ENCODE data around the gene TBC1D24.

The TBC1D24 gene

GRCh38 chr16:2469399-2470233, 5.3 kb upstream of the TBC1D24 start:
- WGBS (ENCODE audit: insufficient coverage, insufficient read length) = no CpG with 5 or more reads among the region's 16 CpGs
- Histone ChIP-seq H3K27me3 (ENCODE audit: control insufficient read depth, insufficient read depth, low read length) (peaks cover 17% of the 10 kb centered on the region), H3K4me3 (ENCODE audit: low read length) (no peak overlapping the region), H3K9me3 (ENCODE audit: control insufficient read depth, insufficient read depth, low read length) (no peaks in the 10 kb centered on the region), H3K4me1 (ENCODE audit: control insufficient read depth, insufficient read depth, low read length) (peaks cover 23% of the 10 kb centered on the region), H3K27ac (ENCODE audit: low read length) (no peak overlapping the region), H3K36me3 (ENCODE audit: control insufficient read depth, insufficient read depth, low read length) (no peaks in the 10 kb centered on the region)
- DNase-seq (ENCODE audit: low read depth, low spot score) = no peak

- peaks cover 17% of the 10 kb centered on the region for H3K27me3 ChIP-seq (ENCODE audit: control insufficient read depth, insufficient read depth, low read length)
- no peak for DNase-seq (ENCODE audit: low read depth, low spot score)
Measured at GRCh38 chr16:2470234-2470601, 4.7 kb upstream of the TBC1D24 start.

GRCh38 chr16:2470603-2471015, 4.3 kb upstream of the TBC1D24 start:
- no peak for DNase-seq (ENCODE audit: low read depth, low spot score)
- Histone ChIP-seq H3K4me3 (ENCODE audit: low read length) (peak overlapping the region; percentile 24; the same call in 1 of the 2 replicates), H3K9me3 (ENCODE audit: control insufficient read depth, insufficient read depth, low read length) (no peaks in the 10 kb centered on the region), H3K27ac (ENCODE audit: low read length) (no peak overlapping the region), H3K36me3 (ENCODE audit: control insufficient read depth, insufficient read depth, low read length) (no peaks in the 10 kb centered on the region), H3K4me1 (ENCODE audit: control insufficient read depth, insufficient read depth, low read length) (peaks cover 23% of the 10 kb centered on the region), H3K27me3 (ENCODE audit: control insufficient read depth, insufficient read depth, low read length) (peaks cover 17% of the 10 kb centered on the region)
- no CpG with 5 or more reads among the region's 9 CpGs for WGBS (ENCODE audit: insufficient coverage, insufficient read length)

More at GRCh38 chr16:2470234-2470601, 4.7 kb upstream of the TBC1D24 start:
- no CpG with 5 or more reads among the region's 7 CpGs for WGBS (ENCODE audit: insufficient coverage, insufficient read length)
- no peaks in the 10 kb centered on the region for H3K9me3 ChIP-seq (ENCODE audit: control insufficient read depth, insufficient read depth, low read length)
- no peak overlapping the region for H3K4me3 ChIP-seq (ENCODE audit: low read length)
- H3K36me3 ChIP-seq (ENCODE audit: control insufficient read depth, insufficient read depth, low read length) = no peaks in the 10 kb centered on the region
- no peak overlapping the region for H3K27ac ChIP-seq (ENCODE audit: low read length)
- H3K4me1 ChIP-seq (ENCODE audit: control insufficient read depth, insufficient read depth, low read length) = peaks cover 23% of the 10 kb centered on the region

- DNase-seq (ENCODE audit: low read depth, low spot score) = no peak
- peak within 1 kb of the TSS; percentile 24; the same call in 1 of the 2 replicates for H3K4me3 ChIP-seq (ENCODE audit: low read length)
- H3K27ac ChIP-seq (ENCODE audit: low read length) = no peak within 1 kb of the TSS
- no peaks in the 10 kb centered on the region for H3K36me3 ChIP-seq (ENCODE audit: control insufficient read depth, insufficient read depth, low read length)
- WGBS (ENCODE audit: insufficient coverage, insufficient read length) = no CpG with 5 or more reads among the region's 59 CpGs
- no peaks in the 10 kb centered on the region for H3K9me3 ChIP-seq (ENCODE audit: control insufficient read depth, insufficient read depth, low read length)
- H3K27me3 ChIP-seq (ENCODE audit: control insufficient read depth, insufficient read depth, low read length) = peaks cover 17% of the 10 kb centered on the region
- H3K4me1 ChIP-seq (ENCODE audit: control insufficient read depth, insufficient read depth, low read length) = peaks cover 23% of the 10 kb centered on the region
Measured at GRCh38 chr16:2471016-2471652, 3.8 kb upstream of the TBC1D24 start, which contains the start of gene NTN3. NTN3 (plus strand) TSS chr16:2471297; CDS start chr16:2471702, 405 bp downstream.

- H3K27ac ChIP-seq (ENCODE audit: low read length) = no peak overlapping the region
- peaks cover 17% of the 10 kb centered on the region for H3K27me3 ChIP-seq (ENCODE audit: control insufficient read depth, insufficient read depth, low read length)
- no peak for DNase-seq (ENCODE audit: low read depth, low spot score)
- no peaks in the 10 kb centered on the region for H3K36me3 ChIP-seq (ENCODE audit: control insufficient read depth, insufficient read depth, low read length)
- no peaks in the 10 kb centered on the region for H3K9me3 ChIP-seq (ENCODE audit: control insufficient read depth, insufficient read depth, low read length)
- WGBS (ENCODE audit: insufficient coverage, insufficient read length) = no CpG with 5 or more reads among the region's 61 CpGs
- H3K4me3 ChIP-seq (ENCODE audit: low read length) = peak overlapping the region; percentile 24; the same call in 1 of the 2 replicates
- H3K4me1 ChIP-seq (ENCODE audit: control insufficient read depth, insufficient read depth, low read length) = peaks cover 23% of the 10 kb centered on the region
Measured at GRCh38 chr16:2471653-2472487, 3.1 kb upstream of the TBC1D24 start.

- H3K27ac ChIP-seq (ENCODE audit: low read length) = no peak overlapping the region
- H3K27me3 ChIP-seq (ENCODE audit: control insufficient read depth, insufficient read depth, low read length) = peaks cover 17% of the 10 kb centered on the region
- H3K4me1 ChIP-seq (ENCODE audit: control insufficient read depth, insufficient read depth, low read length) = peaks cover 20% of the 10 kb centered on the region
- no CpG with 5 or more reads among the region's 27 CpGs for WGBS (ENCODE audit: insufficient coverage, insufficient read length)
- DNase-seq (ENCODE audit: low read depth, low spot score) = no peak
- H3K36me3 ChIP-seq (ENCODE audit: control insufficient read depth, insufficient read depth, low read length) = no peaks in the 10 kb centered on the region
- H3K4me3 ChIP-seq (ENCODE audit: low read length) = no peak overlapping the region
- H3K9me3 ChIP-seq (ENCODE audit: control insufficient read depth, insufficient read depth, low read length) = no peaks in the 10 kb centered on the region
Measured at GRCh38 chr16:2472488-2472864, 2.5 kb upstream of the TBC1D24 start.

GRCh38 chr16:2472885-2473445, 2.0 kb upstream of the TBC1D24 start:
- peaks cover 19% of the 10 kb centered on the region for H3K4me1 ChIP-seq (ENCODE audit: control insufficient read depth, insufficient read depth, low read length)
- no peaks in the 10 kb centered on the region for H3K36me3 ChIP-seq (ENCODE audit: control insufficient read depth, insufficient read depth, low read length)
- H3K4me3 ChIP-seq (ENCODE audit: low read length) = no peak overlapping the region; the same call in 1 of the 2 replicates
- no peak for DNase-seq (ENCODE audit: low read depth, low spot score)
- peaks cover 17% of the 10 kb centered on the region for H3K27me3 ChIP-seq (ENCODE audit: control insufficient read depth, insufficient read depth, low read length)
- H3K9me3 ChIP-seq (ENCODE audit: control insufficient read depth, insufficient read depth, low read length) = no peaks in the 10 kb centered on the region
- H3K27ac ChIP-seq (ENCODE audit: low read length) = no peak overlapping the region
- WGBS (ENCODE audit: insufficient coverage, insufficient read length) = no CpG with 5 or more reads among the region's 14 CpGs

GRCh38 chr16:2473446-2473926, 1.4 kb upstream of the TBC1D24 start:
- peaks cover 16% of the 10 kb centered on the region for H3K4me1 ChIP-seq (ENCODE audit: control insufficient read depth, insufficient read depth, low read length)
- H3K9me3 ChIP-seq (ENCODE audit: control insufficient read depth, insufficient read depth, low read length) = no peaks in the 10 kb centered on the region
- DNase-seq (ENCODE audit: low read depth, low spot score) = no peak
- H3K36me3 ChIP-seq (ENCODE audit: control insufficient read depth, insufficient read depth, low read length) = no peaks in the 10 kb centered on the region
- no peak overlapping the region for H3K27ac ChIP-seq (ENCODE audit: low read length)
- peak overlapping the region; percentile 36; the same call in 1 of the 2 replicates for H3K4me3 ChIP-seq (ENCODE audit: low read length)
- H3K27me3 ChIP-seq (ENCODE audit: control insufficient read depth, insufficient read depth, low read length) = peaks cover 17% of the 10 kb centered on the region
- no CpG with 5 or more reads among the region's 49 CpGs for WGBS (ENCODE audit: insufficient coverage, insufficient read length)

- H3K9me3 ChIP-seq (ENCODE audit: control insufficient read depth, insufficient read depth, low read length) = no peaks in the 10 kb centered on the region
- H3K4me3 ChIP-seq (ENCODE audit: low read length) = peak overlapping the region; percentile 74
- H3K36me3 ChIP-seq (ENCODE audit: control insufficient read depth, insufficient read depth, low read length) = no peaks in the 10 kb centered on the region
- H3K27ac ChIP-seq (ENCODE audit: low read length) = no peak overlapping the region
- H3K4me1 ChIP-seq (ENCODE audit: control insufficient read depth, insufficient read depth, low read length) = peaks cover 11% of the 10 kb centered on the region
- no CpG with 5 or more reads among the region's 100 CpGs for WGBS (ENCODE audit: insufficient coverage, insufficient read length)
- DNase-seq (ENCODE audit: low read depth, low spot score) = no peak
- H3K27me3 ChIP-seq (ENCODE audit: control insufficient read depth, insufficient read depth, low read length) = peaks cover 13% of the 10 kb centered on the region
Measured at GRCh38 chr16:2473999-2474876, 689 bp upstream of the TBC1D24 start.

Measured in iPS DF 6.9 (cell line).